Endothelial cell (in vitro differentiated cells): ENCODE data around the gene LDB2. TPM values are rescaled to one million over a fixed set of nuclear protein-coding genes. Genes with fewer than 3 reads are reported as not detected.

Source experiments
- DNase-seq: peaks from one replicate; pipeline ENCODE4 v3.0.0; 2021; ENCODE audit warnings: low spot score
- H3K27ac Mint-ChIP-seq: one replicate; pipeline ENCODE4 v1.8.0; 2021; ENCODE audit warnings: mixed read lengths, inconsistent platforms; ENCODE audit not compliant: unreplicated experiment
- H3K27me3 Mint-ChIP-seq: one replicate; pipeline ENCODE4 v1.8.0; 2021; ENCODE audit warnings: mild to moderate bottlenecking, moderate library complexity, mixed read lengths, inconsistent platforms; ENCODE audit not compliant: unreplicated experiment
- H3K36me3 Mint-ChIP-seq: one replicate; pipeline ENCODE4 v1.8.0; 2021; ENCODE audit warnings: mild to moderate bottlenecking, low read depth, mixed read lengths, inconsistent platforms; ENCODE audit not compliant: unreplicated experiment
- H3K4me1 Mint-ChIP-seq: one replicate; pipeline ENCODE4 v1.8.0; 2021; ENCODE audit warnings: mild to moderate bottlenecking, mixed read lengths, inconsistent platforms; ENCODE audit not compliant: unreplicated experiment
- H3K4me3 Mint-ChIP-seq: one replicate; pipeline ENCODE4 v1.8.0; 2021; ENCODE audit warnings: mild to moderate bottlenecking, mixed read lengths, inconsistent platforms; ENCODE audit not compliant: unreplicated experiment
- H3K9me3 Mint-ChIP-seq: one replicate; pipeline ENCODE4 v1.8.0; 2021; ENCODE audit warnings: mixed read lengths, inconsistent platforms; ENCODE audit not compliant: unreplicated experiment
- total RNA-seq: library from RNA; stranded (reverse); fragmentation: NEBNext Ultra II Directional; extraction: Animal tissue kit (Norgen Biotek cat#: 25700); gene quantifications from one replicate; pipeline ENCODE4 v1.2.1, GENCODE V29; 2021; ENCODE audit not compliant: unreplicated experiment
- TF ChIP-seq, protein P1 (sequence below): fragments of 200-600 bp; sonication (generic); IDR thresholded peaks from one replicate; pipeline ENCODE4 v1.5.0; 2021; ENCODE audit warnings: antibody characterized with exemption; ENCODE audit not compliant: unreplicated experiment

The LDB2 gene
- total RNA-seq, 1 donor from 2014 or later = 268 TPM

DNA sequence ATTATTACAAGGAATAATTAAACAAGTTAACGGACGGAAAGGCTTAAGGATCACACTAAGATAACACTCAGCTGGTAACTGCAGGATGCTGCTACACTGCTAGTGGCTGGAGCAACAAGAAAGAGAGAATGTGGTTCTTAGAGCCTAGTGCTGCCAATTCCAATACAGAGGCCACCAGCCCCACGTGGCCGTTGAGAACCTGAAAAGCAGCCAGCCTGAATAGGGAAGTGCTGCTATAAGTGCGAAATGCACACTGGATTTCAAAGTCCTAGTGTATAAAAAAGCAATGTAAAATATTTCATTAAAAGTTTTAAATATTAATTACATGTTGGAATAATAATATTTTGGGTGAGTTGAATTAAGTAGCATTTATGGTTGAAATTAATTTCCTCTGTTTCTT lies 414.9 kb downstream of the LDB2 start:
- TF ChIP-seq, protein P1, sequence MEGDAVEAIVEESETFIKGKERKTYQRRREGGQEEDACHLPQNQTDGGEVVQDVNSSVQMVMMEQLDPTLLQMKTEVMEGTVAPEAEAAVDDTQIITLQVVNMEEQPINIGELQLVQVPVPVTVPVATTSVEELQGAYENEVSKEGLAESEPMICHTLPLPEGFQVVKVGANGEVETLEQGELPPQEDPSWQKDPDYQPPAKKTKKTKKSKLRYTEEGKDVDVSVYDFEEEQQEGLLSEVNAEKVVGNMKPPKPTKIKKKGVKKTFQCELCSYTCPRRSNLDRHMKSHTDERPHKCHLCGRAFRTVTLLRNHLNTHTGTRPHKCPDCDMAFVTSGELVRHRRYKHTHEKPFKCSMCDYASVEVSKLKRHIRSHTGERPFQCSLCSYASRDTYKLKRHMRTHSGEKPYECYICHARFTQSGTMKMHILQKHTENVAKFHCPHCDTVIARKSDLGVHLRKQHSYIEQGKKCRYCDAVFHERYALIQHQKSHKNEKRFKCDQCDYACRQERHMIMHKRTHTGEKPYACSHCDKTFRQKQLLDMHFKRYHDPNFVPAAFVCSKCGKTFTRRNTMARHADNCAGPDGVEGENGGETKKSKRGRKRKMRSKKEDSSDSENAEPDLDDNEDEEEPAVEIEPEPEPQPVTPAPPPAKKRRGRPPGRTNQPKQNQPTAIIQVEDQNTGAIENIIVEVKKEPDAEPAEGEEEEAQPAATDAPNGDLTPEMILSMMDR = no peak
- Mint-ChIP-seq H3K4me1 (no peaks in the 10 kb centered on the region), H3K27me3 (no peaks in the 10 kb centered on the region), H3K27ac (no peak overlapping the region), H3K36me3 (no peaks in the 10 kb centered on the region), H3K4me3 (no peak overlapping the region), H3K9me3 (no peaks in the 10 kb centered on the region)
- no peak for DNase-seq

DNA sequence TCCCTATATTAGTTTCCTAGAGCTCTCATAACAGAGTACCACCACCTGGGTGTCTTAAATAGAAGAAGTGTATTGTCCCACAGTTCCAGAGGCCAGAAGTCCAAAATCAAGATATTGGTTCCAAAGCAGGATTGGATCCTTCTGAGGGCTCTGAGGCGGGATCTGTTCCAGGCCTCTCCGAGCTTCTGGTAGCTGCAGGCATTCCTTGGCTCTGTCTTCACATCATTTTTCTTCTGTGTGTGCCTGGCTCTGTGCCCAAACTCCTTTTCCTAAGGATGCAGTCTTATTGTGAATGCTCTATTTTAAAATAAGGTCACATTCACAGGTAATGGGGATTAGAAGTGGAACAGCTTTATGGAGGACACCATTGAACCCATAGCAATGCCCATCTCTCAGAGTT lies 418.4 kb downstream of the LDB2 start:
- H3K36me3 Mint-ChIP-seq = no peaks in the 10 kb centered on the region
- no peaks in the 10 kb centered on the region for H3K27me3 Mint-ChIP-seq
- no peak for DNase-seq
- TF ChIP-seq, protein P1 = no peak
- H3K4me1 Mint-ChIP-seq = no peaks in the 10 kb centered on the region
- H3K27ac Mint-ChIP-seq = no peak overlapping the region
- no peak overlapping the region for H3K4me3 Mint-ChIP-seq
- H3K9me3 Mint-ChIP-seq = no peaks in the 10 kb centered on the region

DNA sequence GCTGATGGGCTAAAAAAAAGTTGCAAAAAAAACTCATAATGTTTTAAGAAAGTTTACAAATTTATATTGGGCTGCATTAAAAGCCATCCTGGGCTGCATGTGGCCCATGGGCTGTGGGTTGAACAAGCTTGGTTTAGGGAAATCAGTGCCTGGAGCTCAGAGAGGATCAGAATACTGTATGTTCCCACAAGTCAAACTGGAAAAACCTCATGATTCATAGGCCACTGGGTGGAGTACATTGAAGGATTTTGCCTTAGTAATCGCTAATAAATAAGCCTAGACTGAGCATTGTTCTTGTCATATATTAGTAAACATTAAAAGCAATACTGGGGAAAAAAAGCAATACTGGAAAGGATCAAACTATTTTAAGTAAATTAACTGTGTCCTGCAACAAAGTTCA lies 425.9 kb downstream of the LDB2 start:
- TF ChIP-seq, protein P1 = no peak
- no peak for DNase-seq
- H3K4me1 Mint-ChIP-seq = no peaks in the 10 kb centered on the region
- H3K36me3 Mint-ChIP-seq = no peaks in the 10 kb centered on the region
- no peaks in the 10 kb centered on the region for H3K27me3 Mint-ChIP-seq
- no peak overlapping the region for H3K27ac Mint-ChIP-seq
- no peaks in the 10 kb centered on the region for H3K9me3 Mint-ChIP-seq
- no peak overlapping the region for H3K4me3 Mint-ChIP-seq

DNA sequence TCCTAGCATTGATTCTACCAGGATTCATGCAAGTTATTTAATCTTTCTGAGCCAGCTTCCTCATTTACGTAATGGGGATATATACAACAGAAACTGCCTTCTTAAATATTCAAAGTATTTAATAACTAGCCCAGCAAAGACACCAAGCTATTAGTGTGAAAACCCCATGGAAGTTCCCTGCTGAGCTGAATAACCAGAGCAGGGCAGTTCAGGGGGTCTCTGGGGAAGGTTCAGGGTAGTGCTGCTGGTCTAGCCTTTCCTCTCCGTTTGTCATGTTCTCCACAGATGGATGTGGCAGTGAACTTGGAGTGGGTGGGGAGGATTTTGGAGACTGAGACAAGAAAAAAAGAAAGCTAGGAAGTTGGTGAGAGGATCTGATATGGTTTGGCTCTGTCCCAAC lies 431.4 kb downstream of the LDB2 start:
- Mint-ChIP-seq H3K9me3 (no peaks in the 10 kb centered on the region), H3K36me3 (no peaks in the 10 kb centered on the region), H3K4me1 (no peaks in the 10 kb centered on the region), H3K27ac (no peak overlapping the region), H3K4me3 (no peak overlapping the region), H3K27me3 (peaks cover 2% of the 10 kb centered on the region)
- TF ChIP-seq, protein P1 = no peak
- no peak for DNase-seq

DNA sequence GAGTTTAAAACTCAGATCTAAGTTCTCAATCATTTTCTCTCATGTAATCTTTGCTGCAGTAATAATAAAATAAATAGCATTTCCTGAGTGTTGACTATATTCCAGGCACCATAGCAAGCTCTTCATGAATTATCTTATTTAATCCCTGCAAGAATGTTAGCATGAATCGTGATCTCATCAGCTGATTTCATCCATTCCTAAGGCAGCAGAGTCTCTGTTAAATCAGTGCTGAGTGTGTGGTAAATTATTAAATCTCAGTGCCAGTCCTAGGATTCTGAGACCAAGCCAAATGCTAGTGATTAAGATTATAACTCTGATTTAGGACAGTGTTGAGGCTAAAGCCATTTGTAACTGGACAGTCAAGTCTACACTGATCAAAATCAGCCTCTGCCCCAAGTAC lies 431.9 kb downstream of the LDB2 start:
- no peak overlapping the region for H3K27ac Mint-ChIP-seq

More for the DNA sequence above, 431.9 kb downstream of the LDB2 start:
- DNase-seq = no peak
- TF ChIP-seq, protein P1 = no peak
- no peak overlapping the region for H3K4me3 Mint-ChIP-seq
- peaks cover 2% of the 10 kb centered on the region for H3K27me3 Mint-ChIP-seq
- no peaks in the 10 kb centered on the region for H3K4me1 Mint-ChIP-seq
- no peaks in the 10 kb centered on the region for H3K36me3 Mint-ChIP-seq
- no peaks in the 10 kb centered on the region for H3K9me3 Mint-ChIP-seq
